ENCODE measurements around the gene HACE1. TPM values are rescaled to one million over a fixed set of nuclear protein-coding genes. Genes with fewer than 3 reads are reported as not detected.
"Not testable (repeated sequence)": the region's sequence is repeated elsewhere in the genome, so short reads cannot be mapped to it uniquely, and the experiment has no call there.

Gene HACE1
- total RNA-seq, result 10 to 100 TPM in 2 of 4 donors, 1 to 10 TPM in 2; 6.1 to 17.7 (median 11.2) TPM

- Histone ChIP-seq H3K4me1 (peaks cover 6 to 40% (median 8%) of the 10 kb centered on the region in 3 donors), H3K36me3 (no peaks in the 10 kb centered on the region), H3K27ac (peak within 1 kb of the TSS; percentile 81 to 89 (median 86)), H3K9me3 (no peaks in the 10 kb centered on the region), H3K4me3 (peak within 1 kb of the TSS; percentile 67 to 85 (median 80)), H3K27me3 (peaks cover 0 to 5% (median 0%) of the 10 kb centered on the region in 4 donors)
- 1% methylated on average over 15 to 31 of the region's 89 CpGs for WGBS, 2 donors
- intact Hi-C loops (cut with DNase I), result no loop called here
- peak; percentile 53 for DNase-seq
- TF ChIP-seq POLR2A (IDR thresholded peaks at IDR 0.05) (peak in 2 of 4 donors; percentile 42 to 59), CTCF (IDR thresholded peaks at IDR 0.05) (peak in 3 of 6 experiments; percentile 12 to 40 (median 17))
Measured at GRCh38 chr6:104859225-104860146, at the start of gene HACE1. TSS of gene HACE1 (minus strand) at chr6:104859919. CDS start at chr6:104859642, 277 bp downstream.

- WGBS, 2 donors, result 60 to 74% methylated on average over 2 of the region's 2 CpGs
- DNase-seq, result no peak
- Histone ChIP-seq H3K9me3 (no peaks in the 10 kb centered on the region), H3K27ac (no peak overlapping the region), H3K4me1 (no peaks in the 10 kb centered on the region), H3K36me3 (no peaks in the 10 kb centered on the region), H3K4me3 (no peak overlapping the region), H3K27me3 (no peaks in the 10 kb centered on the region)
- intact Hi-C loops (cut with DNase I), result no loop called here
- no peak for TF ChIP-seq POLR2A (IDR thresholded peaks at IDR 0.05)
- TF ChIP-seq CTCF (IDR thresholded peaks at IDR 0.05), result no peak
Measured at GRCh38 chr6:104908888-104909525, 49.3 kb upstream of the HACE1 start.

DNA sequence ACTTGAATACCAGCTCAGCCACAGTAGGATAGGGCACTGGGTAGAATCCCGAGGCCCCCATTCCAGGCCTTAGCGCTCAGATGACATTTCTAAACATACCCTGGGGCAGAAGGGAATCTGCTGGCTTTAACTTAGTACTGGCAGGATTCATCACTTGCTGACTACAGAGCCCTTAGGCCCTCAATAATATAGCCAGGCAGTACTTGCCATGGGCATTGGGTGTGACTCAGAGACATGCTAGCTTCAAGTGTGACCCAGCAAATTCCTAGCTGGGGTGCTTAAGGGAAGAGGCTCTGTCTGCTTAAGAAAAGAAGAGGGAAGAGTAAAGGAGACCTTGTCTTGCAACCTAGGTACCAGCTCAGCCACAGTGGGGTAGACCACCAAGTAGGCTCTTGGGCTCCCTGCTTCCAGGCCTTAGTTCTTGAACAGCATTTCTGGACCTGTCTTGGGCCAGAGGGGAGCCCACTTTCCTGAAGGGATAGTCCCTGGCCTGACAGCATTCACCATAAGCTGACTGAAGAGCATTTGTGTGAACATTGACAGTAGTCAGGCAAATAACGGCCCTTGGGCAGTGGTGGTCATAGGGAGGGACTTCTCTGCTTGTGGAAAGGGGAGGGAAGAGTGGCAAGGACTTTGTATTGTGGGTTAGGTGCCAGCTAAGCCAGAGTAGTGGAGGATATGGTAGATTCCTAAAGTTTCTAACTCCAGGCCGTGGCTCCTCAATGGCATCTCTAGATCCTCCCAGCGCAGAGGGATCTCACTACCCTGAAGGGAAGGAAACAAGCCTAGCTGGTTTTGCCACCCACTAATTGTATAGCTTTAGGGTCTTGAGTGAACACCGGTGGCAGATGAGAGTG, 48.5 kb upstream of the HACE1 start:
- 67 to 80% methylated on average over 5 of the region's 6 CpGs for WGBS, 2 donors
- no peak overlapping the region for H3K4me3 ChIP-seq
- H3K4me1 ChIP-seq, result no peaks in the 10 kb centered on the region
- intact Hi-C loops (cut with DNase I), result no loop called here
- DNase-seq, result no peak
- no peaks in the 10 kb centered on the region for H3K9me3 ChIP-seq
- no peaks in the 10 kb centered on the region for H3K27me3 ChIP-seq
- TF ChIP-seq CTCF (IDR thresholded peaks at IDR 0.05), result no peak
- no peak for TF ChIP-seq POLR2A (IDR thresholded peaks at IDR 0.05)
- no peaks in the 10 kb centered on the region for H3K36me3 ChIP-seq
- no peak overlapping the region for H3K27ac ChIP-seq

DNA sequence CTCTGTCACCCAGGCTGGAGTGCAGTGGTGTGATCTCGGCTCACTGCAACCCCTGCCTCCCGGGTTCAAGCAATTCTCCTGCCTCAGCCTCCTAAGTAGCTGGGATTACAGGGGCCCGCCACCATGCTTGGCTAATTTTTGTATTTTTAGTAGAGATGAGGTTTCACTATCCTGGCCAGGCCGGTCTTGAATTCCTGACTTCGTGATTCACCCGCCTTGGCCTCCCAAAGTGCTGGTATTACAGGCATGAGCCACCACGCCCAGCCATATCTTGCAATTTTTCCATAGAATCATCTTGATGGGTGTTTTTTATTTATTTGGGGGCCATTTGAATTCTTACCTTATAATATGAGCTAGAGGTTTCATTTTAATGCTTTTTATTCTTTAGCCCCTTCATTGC, 39.2 kb upstream of the HACE1 start:
- H3K27ac ChIP-seq; H3K36me3 ChIP-seq; DNase-seq; H3K4me3 ChIP-seq; H3K9me3 ChIP-seq; H3K27me3 ChIP-seq; intact Hi-C loops (cut with DNase I); H3K4me1 ChIP-seq: not testable (repeated sequence)
- WGBS, 2 donors, result 80 to 84% methylated on average over 7 of the region's 7 CpGs

DNA sequence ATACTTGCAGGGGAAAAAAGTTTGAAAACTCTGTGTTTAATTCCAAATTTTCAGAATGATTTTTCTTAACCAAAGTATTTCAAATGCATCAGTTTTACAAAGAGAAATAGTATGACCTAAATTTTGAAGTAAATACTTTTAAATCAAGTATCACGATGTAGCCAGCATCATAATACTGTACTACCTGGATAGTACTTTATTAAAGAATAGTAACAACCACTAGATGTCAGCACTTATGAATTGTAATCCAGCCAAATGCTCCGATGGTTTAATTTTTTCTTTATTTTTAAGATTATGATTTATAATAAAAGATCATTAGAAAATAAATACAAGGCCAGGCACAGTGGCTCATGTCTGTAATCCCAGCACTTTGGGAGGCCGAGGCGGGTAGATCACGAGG, 37.2 kb upstream of the HACE1 start:
- Histone ChIP-seq H3K4me3 (no peak overlapping the region), H3K27ac (no peak overlapping the region), H3K36me3 (no peaks in the 10 kb centered on the region), H3K4me1 (no peaks in the 10 kb centered on the region), H3K27me3 (no peaks in the 10 kb centered on the region), H3K9me3 (no peaks in the 10 kb centered on the region)
- DNase-seq, result no peak
- intact Hi-C loops (cut with DNase I), result no loop called here
- WGBS, 2 donors, result 65 to 71% methylated on average over 5 of the region's 5 CpGs
- TF ChIP-seq POLR2A (IDR thresholded peaks at IDR 0.05) (no peak), CTCF (IDR thresholded peaks at IDR 0.05) (peak in 1 of 6 experiments; percentile 21)

All from esophagus squamous epithelium (tissue), 5 donors.